GM10266 (cell line): ENCODE measurements around the gene DHX58.

Experiments
- DNase-seq: peaks from one replicate; pipeline ENCODE4 v3.0.0; 2012; ENCODE audit errors: extremely low spot score
- TF ChIP-seq, protein P1 (sequence below): IDR thresholded peaks from 2 replicates; pipeline ENCODE4 v1.5.1; 2012; ENCODE audit warnings: mild to moderate bottlenecking, low read depth; ENCODE audit not compliant: control insufficient read depth, insufficient read depth; ENCODE audit errors: missing control alignments

DHX58 gene

GRCh38 chr17:42119301-42119700 lies 6.8 kb upstream of the DHX58 start:
- TF ChIP-seq, protein P1, sequence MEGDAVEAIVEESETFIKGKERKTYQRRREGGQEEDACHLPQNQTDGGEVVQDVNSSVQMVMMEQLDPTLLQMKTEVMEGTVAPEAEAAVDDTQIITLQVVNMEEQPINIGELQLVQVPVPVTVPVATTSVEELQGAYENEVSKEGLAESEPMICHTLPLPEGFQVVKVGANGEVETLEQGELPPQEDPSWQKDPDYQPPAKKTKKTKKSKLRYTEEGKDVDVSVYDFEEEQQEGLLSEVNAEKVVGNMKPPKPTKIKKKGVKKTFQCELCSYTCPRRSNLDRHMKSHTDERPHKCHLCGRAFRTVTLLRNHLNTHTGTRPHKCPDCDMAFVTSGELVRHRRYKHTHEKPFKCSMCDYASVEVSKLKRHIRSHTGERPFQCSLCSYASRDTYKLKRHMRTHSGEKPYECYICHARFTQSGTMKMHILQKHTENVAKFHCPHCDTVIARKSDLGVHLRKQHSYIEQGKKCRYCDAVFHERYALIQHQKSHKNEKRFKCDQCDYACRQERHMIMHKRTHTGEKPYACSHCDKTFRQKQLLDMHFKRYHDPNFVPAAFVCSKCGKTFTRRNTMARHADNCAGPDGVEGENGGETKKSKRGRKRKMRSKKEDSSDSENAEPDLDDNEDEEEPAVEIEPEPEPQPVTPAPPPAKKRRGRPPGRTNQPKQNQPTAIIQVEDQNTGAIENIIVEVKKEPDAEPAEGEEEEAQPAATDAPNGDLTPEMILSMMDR, result no peak
- no peak for DNase-seq

DNA sequence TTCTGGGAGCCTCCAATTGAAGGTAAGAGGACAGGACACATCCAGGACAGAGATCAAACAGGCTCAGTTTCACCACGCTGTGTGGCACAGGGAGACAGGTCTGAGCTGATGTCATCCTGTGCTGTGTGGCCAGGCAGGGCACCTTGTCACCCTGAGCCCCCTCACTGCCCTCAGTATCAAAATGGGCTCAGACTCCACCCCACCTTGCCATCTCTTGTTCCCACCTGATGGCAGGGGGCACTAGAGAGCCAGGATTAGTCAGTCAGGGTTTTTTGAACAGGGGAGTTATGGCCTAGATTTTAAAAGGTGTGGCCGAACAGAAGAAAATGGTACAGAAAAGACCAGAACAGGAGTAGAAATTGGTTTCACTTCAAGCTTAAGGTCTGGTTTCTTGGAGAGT lies 6.0 kb upstream of the DHX58 start:
- TF ChIP-seq, protein P1, result peak; percentile 63
- peak; percentile 71 for DNase-seq

DNA sequence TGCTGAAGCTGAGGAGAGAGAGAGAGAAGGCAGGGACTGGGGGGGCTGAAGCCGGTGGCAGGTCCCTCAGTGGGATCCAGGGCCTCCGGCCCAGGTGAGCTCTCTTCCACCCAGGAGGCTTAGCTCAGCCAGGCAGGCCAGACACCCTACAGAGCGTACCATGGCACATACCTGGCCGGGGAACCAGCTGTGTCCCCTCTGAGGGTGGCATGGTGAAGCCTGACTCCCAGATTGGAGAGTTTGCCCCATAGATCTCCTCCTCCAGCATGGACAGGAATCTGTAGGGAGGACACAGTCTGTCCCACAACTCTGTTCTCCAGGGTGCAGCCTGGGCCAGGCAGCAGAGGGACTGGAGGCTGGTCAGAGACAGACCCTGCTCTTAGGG lies 5.6 kb upstream of the DHX58 start:
- TF ChIP-seq, protein P1, result no peak
- DNase-seq, result no peak

- DNase-seq, result no peak
- TF ChIP-seq, protein P1, result no peak
Observed at GRCh38 chr17:42117397-42118125, 5.0 kb upstream of the DHX58 start.

DNA sequence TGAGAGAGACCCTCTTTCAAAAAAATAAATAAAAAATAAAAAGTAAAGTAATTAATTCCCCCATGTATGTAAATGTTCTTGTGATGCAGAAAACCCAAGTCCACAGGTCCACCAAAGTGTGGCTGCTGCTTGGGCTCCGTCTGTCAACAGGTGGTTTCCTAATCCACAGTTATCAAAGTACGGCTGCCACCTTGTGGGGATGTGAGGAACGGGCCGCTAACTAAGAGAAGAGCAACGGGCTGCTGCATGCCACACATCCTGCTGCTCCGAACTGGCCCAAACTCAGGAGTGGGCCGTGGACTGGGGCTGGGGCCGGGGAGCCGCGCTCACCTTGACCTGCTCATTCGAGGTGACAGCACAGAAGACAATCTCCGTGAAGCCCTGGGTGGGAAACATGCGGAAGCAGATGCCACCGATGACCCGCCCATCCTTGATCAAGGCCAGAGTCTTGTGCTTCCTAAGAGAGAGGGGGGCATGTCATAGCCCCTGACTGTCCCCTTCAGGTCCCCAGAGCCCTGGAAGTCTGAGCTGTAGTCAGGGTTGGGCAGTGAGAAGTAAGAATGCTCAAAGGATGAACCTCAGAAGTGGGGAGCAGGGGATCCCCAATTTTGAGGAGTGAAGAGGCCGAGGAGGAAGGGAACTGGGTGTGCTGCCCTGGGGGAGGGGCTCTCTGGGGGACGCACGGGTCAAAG lies 4.3 kb upstream of the DHX58 start:
- peak; percentile 82 for DNase-seq
- TF ChIP-seq, protein P1, result peak; percentile 88

- TF ChIP-seq, protein P1, result no peak
- no peak for DNase-seq
Observed at GRCh38 chr17:42114118-42114517, 1.6 kb upstream of the DHX58 start.
